H9 (cell line): ENCODE data around the gene STAC. TPM values are rescaled to one million over a fixed set of nuclear protein-coding genes. Genes with fewer than 3 reads are reported as not detected.

Source experiments
- DNase-seq: peaks from one replicate; pipeline ENCODE4 v3.0.0-alpha.2; 2017
- H2AFZ ChIP-seq: one replicate; pipeline ENCODE4 v1.6.1; 2013; ENCODE audit warnings: mild to moderate bottlenecking, low read length, control low read depth, moderate library complexity
- H2AK5ac ChIP-seq: 2 replicates; pipeline ENCODE4 v1.6.1; 2013; ENCODE audit warnings: low read length, control low read depth, mixed read lengths; ENCODE audit not compliant: insufficient read length
- H2BK120ac ChIP-seq: one replicate; pipeline ENCODE4 v1.6.1; 2013; ENCODE audit warnings: low read depth, mild to moderate bottlenecking, low read length, control low read depth, inconsistent platforms; ENCODE audit not compliant: poor library complexity, severe bottlenecking
- H2BK12ac ChIP-seq: 2 replicates; pipeline ENCODE4 v1.6.1; 2013; ENCODE audit warnings: low read length, control low read depth, mixed read lengths, low read depth; ENCODE audit not compliant: insufficient read length
- H2BK15ac ChIP-seq: 2 replicates; pipeline ENCODE4 v1.6.1; 2013; ENCODE audit warnings: low read depth, low read length, control low read depth
- H2BK20ac ChIP-seq: one replicate; pipeline ENCODE4 v1.6.1; 2013; ENCODE audit warnings: low read depth, mild to moderate bottlenecking, low read length, control low read depth, inconsistent platforms; ENCODE audit not compliant: poor library complexity, severe bottlenecking
- H2BK5ac ChIP-seq: 2 replicates; pipeline ENCODE4 v1.6.1; 2013; ENCODE audit warnings: low read length, control low read depth, mixed read lengths; ENCODE audit not compliant: insufficient read length
- H3K14ac ChIP-seq: 2 replicates; pipeline ENCODE4 v1.6.1; 2013; ENCODE audit warnings: low read length, control low read depth; ENCODE audit not compliant: insufficient read depth
- H3K18ac ChIP-seq: 2 replicates; pipeline ENCODE4 v1.6.1; 2013; ENCODE audit warnings: low read depth, mild to moderate bottlenecking, mixed read lengths, low read length, control low read depth; ENCODE audit not compliant: insufficient read length
- H3K23ac ChIP-seq: 2 replicates; pipeline ENCODE4 v1.6.1; 2013; ENCODE audit warnings: low read length, control low read depth, mixed read lengths, low read depth; ENCODE audit not compliant: insufficient read length
- H3K23me2 ChIP-seq: 2 replicates; pipeline ENCODE4 v1.6.1; 2013; ENCODE audit warnings: low read depth, mild to moderate bottlenecking, mixed read lengths, low read length, control low read depth; ENCODE audit not compliant: insufficient read length, poor library complexity, severe bottlenecking
- H3K27ac ChIP-seq: 2 replicates; pipeline ENCODE4 v1.5.1; 2013; ENCODE audit warnings: low read length, control low read depth, mixed read lengths, low read depth; ENCODE audit not compliant: insufficient read length
- H3K27me3 ChIP-seq: 2 replicates; pipeline ENCODE4 v1.6.1; 2013; ENCODE audit warnings: low read length, control low read depth, inconsistent platforms; ENCODE audit not compliant: insufficient read depth
- H3K4ac ChIP-seq: 2 replicates; pipeline ENCODE4 v1.6.1; 2013; ENCODE audit warnings: low read depth, mild to moderate bottlenecking, control low read depth, inconsistent platforms, low read length, moderate library complexity
- H3K4me1 ChIP-seq: 2 replicates; pipeline ENCODE4 v1.6.1; 2013; ENCODE audit warnings: low read length, control low read depth, inconsistent platforms; ENCODE audit not compliant: insufficient read depth
- H3K4me2 ChIP-seq: 2 replicates; pipeline ENCODE4 v1.6.1; 2013; ENCODE audit warnings: low read length, control low read depth, mixed read lengths; ENCODE audit not compliant: insufficient read length, insufficient read depth
- H3K56ac ChIP-seq: 2 replicates; pipeline ENCODE4 v1.6.1; 2013; ENCODE audit warnings: low read depth, mild to moderate bottlenecking, mixed read lengths, low read length, control low read depth; ENCODE audit not compliant: insufficient read length
- H3K79me1 ChIP-seq: 2 replicates; pipeline ENCODE4 v1.6.1; 2013; ENCODE audit warnings: low read depth, mild to moderate bottlenecking, moderate library complexity, low read length, control low read depth, inconsistent platforms; ENCODE audit not compliant: insufficient read depth, poor library complexity, severe bottlenecking
- H3K79me2 ChIP-seq: 2 replicates; pipeline ENCODE4 v1.6.1; 2013; ENCODE audit warnings: low read length, control low read depth, inconsistent platforms; ENCODE audit not compliant: insufficient read depth
- H3K9ac ChIP-seq: 2 replicates; pipeline ENCODE4 v1.6.1; 2013; ENCODE audit warnings: low read length, control low read depth, mixed read lengths; ENCODE audit not compliant: insufficient read length; ENCODE audit errors: extremely low read depth
- H3K9me3 ChIP-seq: one replicate; pipeline ENCODE4 v1.6.1; 2013; ENCODE audit warnings: low read depth, low read length, inconsistent platforms; ENCODE audit not compliant: control insufficient read depth
- H3T11ph ChIP-seq: one replicate; pipeline ENCODE4 v1.6.1; 2013; ENCODE audit warnings: mild to moderate bottlenecking, low read length, control low read depth, inconsistent platforms
- H4K20me1 ChIP-seq: one replicate; pipeline ENCODE4 v1.6.1; 2013; ENCODE audit not compliant: control insufficient read depth, insufficient read length, insufficient read depth
- H4K5ac ChIP-seq: 2 replicates; pipeline ENCODE4 v1.6.1; 2013; ENCODE audit warnings: low read depth, mild to moderate bottlenecking, mixed read lengths, low read length, control low read depth; ENCODE audit not compliant: insufficient read length
- H4K8ac ChIP-seq: replicated peaks from 2 replicates; pipeline ENCODE4 v1.6.1; 2013; ENCODE audit warnings: low read length, control low read depth, mixed read lengths, low read depth; ENCODE audit not compliant: insufficient read length
- H4K91ac ChIP-seq: 2 replicates; pipeline ENCODE4 v1.6.1; 2013; ENCODE audit warnings: low read depth, mild to moderate bottlenecking, moderate library complexity, mixed read lengths, low read length, control low read depth; ENCODE audit not compliant: insufficient read length
- H3K27ac Mint-ChIP-seq, 3 experiments: 2 replicates in 2 of 3; 3 replicates in 1 of 3; pipeline ENCODE4 v1.8.0; 2020 to 2021; ENCODE audit warnings: mixed read lengths in 3 of 3, mild to moderate bottlenecking in 1 of 3, moderate library complexity in 1 of 3
- H3K27me3 Mint-ChIP-seq: 2 replicates; pipeline ENCODE4 v1.8.0; 2021; ENCODE audit warnings: low read depth, mild to moderate bottlenecking, moderate library complexity, mixed read lengths
- H3K36me3 Mint-ChIP-seq, 3 experiments: 2 replicates in 2 of 3; 3 replicates in 1 of 3; pipeline ENCODE4 v1.8.0; 2020 to 2021; ENCODE audit warnings: low read depth in 3 of 3, mixed read lengths in 3 of 3; ENCODE audit not compliant: insufficient read depth in 1 of 3
- H3K4me1 Mint-ChIP-seq, 2 experiments: 2 replicates each; pipeline ENCODE4 v1.8.0; 2020; ENCODE audit warnings: mixed read lengths in 2 of 2
- H3K4me3 Mint-ChIP-seq, 2 experiments: 2 replicates in 1 of 2; 3 replicates in 1 of 2; pipeline ENCODE4 v1.8.0; 2020 to 2021; ENCODE audit warnings: mild to moderate bottlenecking in 2 of 2, mixed read lengths in 2 of 2, moderate library complexity in 1 of 2
- H3K9me3 Mint-ChIP-seq, 2 experiments: 2 replicates in 1 of 2; 3 replicates in 1 of 2; pipeline ENCODE4 v1.8.0; 2020; ENCODE audit warnings: mild to moderate bottlenecking in 2 of 2, mixed read lengths in 2 of 2, moderate library complexity in 1 of 2
- CTCF ChIP-seq: fragments of 200-600 bp; sonication (generic); conservative IDR thresholded peaks from 3 replicates; pipeline ENCODE4 v1.8.0; 2021; ENCODE audit warnings: antibody characterized with exemption, mild to moderate bottlenecking
- WGBS: extraction: QIAGEN DNeasy Blood & Tissue Kit; methylation state at CpG from one replicate; pipeline ENCODE4 v1.1.7; 2013; ENCODE audit warnings: missing lambda C conversion rate, low lambda C conversion rate, mixed read lengths; ENCODE audit not compliant: insufficient read length; ENCODE audit errors: extremely low coverage; 5-methylcytosine and 5-hydroxymethylcytosine counted together
- total RNA-seq: library from RNA; stranded (reverse); gene quantifications from 2 replicates; pipeline ENCODE4 v1.2.1, GENCODE V29; 2021

The STAC gene
- total RNA-seq, 1 experiment from 2014 or later = 3.0 TPM

- no peaks in the 10 kb centered on the region for H3K79me1 ChIP-seq
- H3K56ac ChIP-seq = no peak overlapping the region
- no peaks in the 10 kb centered on the region for H3K9me3 ChIP-seq
- Mint-ChIP-seq H3K27ac (no peak overlapping the region), H3K4me1 (peaks cover 4 to 6% of the 10 kb centered on the region in 2 experiments; a peak in 2 of 4 replicates), H3K27me3 (no peaks in the 10 kb centered on the region), H3K36me3 (peaks cover 0 to 5% (median 2%) of the 10 kb centered on the region in 3 experiments; a peak in 4 of 7 replicates), H3K9me3 (peaks cover 0 to 3% of the 10 kb centered on the region in 2 experiments; a peak in 2 of 5 replicates), H3K4me3 (no peak overlapping the region)
- no peak overlapping the region for H2AFZ ChIP-seq
- no peaks in the 10 kb centered on the region for H3K4me1 ChIP-seq
- no peak overlapping the region for H3K4ac ChIP-seq
- no peaks in the 10 kb centered on the region for H3K27me3 ChIP-seq
- no peak overlapping the region for H3K14ac ChIP-seq
- no peak overlapping the region for H2BK20ac ChIP-seq
- no peak overlapping the region for H2BK5ac ChIP-seq
- no peaks in the 10 kb centered on the region for H3K79me2 ChIP-seq
- H4K8ac ChIP-seq = no peak overlapping the region
- no peak overlapping the region for H3T11ph ChIP-seq
- H3K23me2 ChIP-seq = no peaks in the 10 kb centered on the region
- no peak overlapping the region for H2BK120ac ChIP-seq
- no peaks in the 10 kb centered on the region for H4K20me1 ChIP-seq
- no peak overlapping the region for H3K18ac ChIP-seq
- H3K27ac ChIP-seq = no peak overlapping the region
- H3K4me2 ChIP-seq = no peak overlapping the region
- no peak overlapping the region for H2BK12ac ChIP-seq
- no peak overlapping the region for H4K91ac ChIP-seq
- no peak overlapping the region for H2AK5ac ChIP-seq
- TF ChIP-seq CTCF = no peak
- H3K9ac ChIP-seq = no peak overlapping the region
- DNase-seq = no peak
- WGBS = no CpG with 5 or more reads among the region's 7 CpGs
- no peak overlapping the region for H3K23ac ChIP-seq
- H4K5ac ChIP-seq = no peak overlapping the region
- H2BK15ac ChIP-seq = no peak overlapping the region
Observed at GRCh38 chr3:36477655-36478054, 97.4 kb downstream of the STAC start.
